ENCODE data around the gene SAP30L. TPM values are rescaled to one million over a fixed set of nuclear protein-coding genes. Genes with fewer than 3 reads are reported as not detected.

Gene SAP30L
- total and polyA plus RNA-seq, 10 donors: 17.4 to 43.5 (median 34.0) TPM

GRCh38 chr5:154446195-154447088, 645 bp downstream of the SAP30L start:
- H3K27ac ChIP-seq: peak overlapping the region; percentile 81 to 95 (median 85)
- TF ChIP-seq POLR2A (IDR thresholded peaks at IDR 0.05): no peak
- TF ChIP-seq CTCF (IDR thresholded peaks at IDR 0.05 in 8 of 11, conservative IDR thresholded peaks at IDR 0.05 in 3 of 11): no peak
- peak in 2 of 3 donors; percentile 44 to 67 for TF ChIP-seq POLR2AphosphoS5 (IDR thresholded peaks at IDR 0.05)
- 0 to 1% (median 1%) methylated on average over 19 to 87 of the region's 87 CpGs for WGBS, 5 donors
- peak overlapping the region; percentile 89 to 99 (median 98) for H3K4me3 ChIP-seq
- H3K9me3 ChIP-seq: no peaks in the 10 kb centered on the region
- H3K27me3 ChIP-seq (replicated peaks in 1 of 7): no peaks in the 10 kb centered on the region
- H3K36me3 ChIP-seq: peaks cover under 1 to 34% (median 16%) of the 10 kb centered on the region in 6 donors
- peak; percentile 94 for DNase-seq
- peaks cover 19 to 66% (median 52%) of the 10 kb centered on the region in 6 donors for H3K4me1 ChIP-seq
- intact Hi-C loops (cut with DNase I; ENCODE audit: low total_unique reads): loop anchor here (10.0 kb wide), 1 partner anchor 308 kb away; the partner anchor contains the start of gene LARP1

GRCh38 chr5:154447089-154447725, 1.4 kb downstream of the SAP30L start:
- H3K4me3 ChIP-seq: peak overlapping the region; percentile 89 to 99 (median 98)
- H3K27ac ChIP-seq: peak overlapping the region in 7 of 8 donors; percentile 81 to 95 (median 86)
- H3K36me3 ChIP-seq: peaks cover 0 to 34% (median 18%) of the 10 kb centered on the region in 6 donors
- 11 to 20% (median 12%) methylated on average over 10 of the region's 10 CpGs for WGBS, 5 donors
- TF ChIP-seq POLR2AphosphoS5 (IDR thresholded peaks at IDR 0.05) (no peak), CTCF (IDR thresholded peaks at IDR 0.05 in 8 of 11, conservative IDR thresholded peaks at IDR 0.05 in 3 of 11) (no peak)
- intact Hi-C loops (cut with DNase I; ENCODE audit: low total_unique reads): loop anchor here (10.0 kb wide), 1 partner anchor 308 kb away; the partner anchor contains the start of gene LARP1
- H3K27me3 ChIP-seq (replicated peaks in 1 of 7): no peaks in the 10 kb centered on the region
- H3K9me3 ChIP-seq: no peaks in the 10 kb centered on the region
- H3K4me1 ChIP-seq: peaks cover 19 to 66% (median 52%) of the 10 kb centered on the region in 6 donors
- no peak for DNase-seq

- no peak for TF ChIP-seq POLR2A (IDR thresholded peaks at IDR 0.05)
- no peak for TF ChIP-seq POLR2AphosphoS5 (IDR thresholded peaks at IDR 0.05)
- no peak for TF ChIP-seq CTCF (IDR thresholded peaks at IDR 0.05 in 8 of 11, conservative IDR thresholded peaks at IDR 0.05 in 3 of 11)
- H3K36me3 ChIP-seq: peaks cover 3 to 49% (median 37%) of the 10 kb centered on the region in 6 donors
- 81 to 89% (median 85%) methylated on average over 2 of the region's 2 CpGs for WGBS, 5 donors
- H3K9me3 ChIP-seq: no peaks in the 10 kb centered on the region
- DNase-seq: no peak
- H3K27ac ChIP-seq: no peak overlapping the region
- intact Hi-C loops (cut with DNase I; ENCODE audit: low total_unique reads): loop anchor here (10.0 kb wide), 1 partner anchor 305 kb away; the partner anchor contains the start of gene LARP1
- no peaks in the 10 kb centered on the region for H3K27me3 ChIP-seq (replicated peaks in 1 of 7)
- H3K4me3 ChIP-seq: no peak overlapping the region
- peaks cover 13 to 47% (median 38%) of the 10 kb centered on the region in 6 donors for H3K4me1 ChIP-seq
These were observed 4.0 kb downstream of the SAP30L start for GRCh38 chr5:154449786-154450185.
